Vagina (tissue), 2 donors: Measurements from ENCODE around the gene RGL1. TPM values are rescaled to one million over a fixed set of nuclear protein-coding genes. Genes with fewer than 3 reads are reported as not detected.

Experiments
- DNase-seq, 2 donors: peaks; one replicate each; pipeline ENCODE4 v3.0.0-alpha.2; 2017; ENCODE audit errors: extremely low spot score in 2 of 2
- H3K27ac ChIP-seq: fragments of 200-600 bp; sonication (generic); one replicate; pipeline ENCODE4 v1.5.1; 2019
- H3K27me3 ChIP-seq: fragments of 200-600 bp; sonication (generic); one replicate; pipeline ENCODE4 v1.5.1; 2019
- H3K36me3 ChIP-seq, 2 donors: fragments of 200-600 bp; sonication (generic); one replicate each; pipeline ENCODE4 v1.5.1; 2017 to 2019
- H3K4me1 ChIP-seq: fragments of 200-600 bp; sonication (generic); one replicate; pipeline ENCODE4 v1.5.1; 2019
- H3K4me3 ChIP-seq, 2 donors: fragments of 200-600 bp; sonication (generic); 1 replicate in 1 of 2; 2 replicates in 1 of 2; pipeline ENCODE4 v1.5.1; 2016 to 2019
- H3K9me3 ChIP-seq: fragments of 200-600 bp; sonication (generic); one replicate; pipeline ENCODE4 v1.5.1; 2019
- POLR2A ChIP-seq, 2 donors: fragments of 450-650 bp; IDR thresholded peaks; one replicate each; pipeline ENCODE4 v1.6.1; 2017; ENCODE audit warnings: antibody characterized with exemption in 2 of 2, mild to moderate bottlenecking in 2 of 2, moderate library complexity in 2 of 2
- POLR2AphosphoS5 ChIP-seq, 2 donors: sonication (generic); formaldehyde crosslinking; IDR thresholded peaks; one replicate each; pipeline ENCODE4 v1.9.0; 2017; ENCODE audit warnings: antibody characterized with exemption in 2 of 2, mild to moderate bottlenecking in 2 of 2, low read depth in 1 of 2; ENCODE audit not compliant: insufficient read depth in 1 of 2
- intact Hi-C: fragments of 100-400 bp; cut with DNase I; formaldehyde crosslinking; loops from one replicate; pipeline ENCODE4 v1.15.1; 2023
- total RNA-seq: library from RNA; depleted of rRNA; stranded (reverse); fragments of >200 nt; gene quantifications from one replicate; pipeline ENCODE4 v1.2.3, GENCODE V29; 2016
- TF ChIP-seq, protein P1 (sequence below), 3 experiments: fragments of 450-650 bp in 2 of 3; fragments of 200-600 bp in 1 of 3; sonication (generic) in 1 of 3; IDR thresholded peaks; one replicate each; pipeline ENCODE4 v1.5.1; 2017 to 2019; ENCODE audit warnings: antibody characterized with exemption in 3 of 3, mild to moderate bottlenecking in 2 of 3, moderate library complexity in 2 of 3

RGL1 gene
- total RNA-seq, 1 donor from 2014 or later, result 23.1 TPM

DNA sequence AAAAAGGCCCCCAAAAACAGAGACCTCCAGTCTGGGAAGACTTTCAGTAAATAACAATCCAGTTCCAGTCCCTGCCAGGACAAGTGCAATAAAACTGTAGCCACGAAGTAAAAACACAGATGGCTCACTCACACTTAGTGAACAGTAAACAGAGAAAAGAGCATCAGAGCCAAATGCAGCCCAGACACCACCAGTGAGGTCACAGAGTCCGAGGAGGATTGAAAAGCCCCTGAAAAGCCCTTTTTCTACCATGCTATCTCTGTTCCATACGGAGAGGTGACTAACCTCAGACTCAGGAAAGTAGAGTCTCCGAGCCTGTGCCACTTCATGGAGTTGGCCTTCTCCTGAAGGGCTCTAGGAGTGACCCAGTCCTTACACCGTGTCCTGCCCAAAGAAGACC lies 148.1 kb downstream of the RGL1 start:
- Histone ChIP-seq H3K9me3 (no peaks in the 10 kb centered on the region), H3K27ac (no peak overlapping the region), H3K36me3 (no peaks in the 10 kb centered on the region), H3K4me3 (no peak overlapping the region), H3K27me3 (no peaks in the 10 kb centered on the region), H3K4me1 (peaks cover 11% of the 10 kb centered on the region)
- TF ChIP-seq POLR2AphosphoS5 (IDR thresholded peaks at IDR 0.05; ENCODE audit: insufficient read depth in 1 of 2, low read depth in 1 of 2) (no peak), POLR2A (IDR thresholded peaks at IDR 0.05) (no peak)
- TF ChIP-seq, protein P1, sequence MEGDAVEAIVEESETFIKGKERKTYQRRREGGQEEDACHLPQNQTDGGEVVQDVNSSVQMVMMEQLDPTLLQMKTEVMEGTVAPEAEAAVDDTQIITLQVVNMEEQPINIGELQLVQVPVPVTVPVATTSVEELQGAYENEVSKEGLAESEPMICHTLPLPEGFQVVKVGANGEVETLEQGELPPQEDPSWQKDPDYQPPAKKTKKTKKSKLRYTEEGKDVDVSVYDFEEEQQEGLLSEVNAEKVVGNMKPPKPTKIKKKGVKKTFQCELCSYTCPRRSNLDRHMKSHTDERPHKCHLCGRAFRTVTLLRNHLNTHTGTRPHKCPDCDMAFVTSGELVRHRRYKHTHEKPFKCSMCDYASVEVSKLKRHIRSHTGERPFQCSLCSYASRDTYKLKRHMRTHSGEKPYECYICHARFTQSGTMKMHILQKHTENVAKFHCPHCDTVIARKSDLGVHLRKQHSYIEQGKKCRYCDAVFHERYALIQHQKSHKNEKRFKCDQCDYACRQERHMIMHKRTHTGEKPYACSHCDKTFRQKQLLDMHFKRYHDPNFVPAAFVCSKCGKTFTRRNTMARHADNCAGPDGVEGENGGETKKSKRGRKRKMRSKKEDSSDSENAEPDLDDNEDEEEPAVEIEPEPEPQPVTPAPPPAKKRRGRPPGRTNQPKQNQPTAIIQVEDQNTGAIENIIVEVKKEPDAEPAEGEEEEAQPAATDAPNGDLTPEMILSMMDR (IDR thresholded peaks at IDR 0.05), result no peak
- intact Hi-C loops, result no loop called here
- DNase-seq, result no peak

DNA sequence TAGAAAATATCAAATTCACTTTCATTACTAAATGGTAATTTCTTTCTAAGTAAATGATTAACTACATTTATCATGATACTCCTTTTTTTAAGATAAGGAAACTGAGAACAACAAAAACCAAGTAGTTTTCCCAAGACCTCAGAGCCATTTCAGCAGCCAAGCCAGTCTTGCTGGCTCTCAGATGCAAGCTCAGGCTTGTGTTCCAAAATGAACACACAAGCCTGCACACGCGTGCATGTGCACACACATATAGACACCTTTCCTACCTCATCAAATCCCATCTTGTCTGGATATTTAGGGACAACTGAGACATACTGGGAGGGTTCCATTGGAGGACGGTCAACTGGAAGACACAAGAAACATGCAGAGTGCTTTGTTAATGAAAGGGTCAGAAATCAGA lies 149.6 kb downstream of the RGL1 start:
- H3K36me3 ChIP-seq, result no peaks in the 10 kb centered on the region
- no peaks in the 10 kb centered on the region for H3K27me3 ChIP-seq
- intact Hi-C loops, result no loop called here
- peaks cover 11% of the 10 kb centered on the region for H3K4me1 ChIP-seq
- H3K9me3 ChIP-seq, result no peaks in the 10 kb centered on the region
- H3K4me3 ChIP-seq, result no peak overlapping the region
- TF ChIP-seq, protein P1 (IDR thresholded peaks at IDR 0.05), result no peak
- no peak for TF ChIP-seq POLR2A (IDR thresholded peaks at IDR 0.05)
- no peak for TF ChIP-seq POLR2AphosphoS5 (IDR thresholded peaks at IDR 0.05; ENCODE audit: insufficient read depth in 1 of 2, low read depth in 1 of 2)
- no peak overlapping the region for H3K27ac ChIP-seq
- DNase-seq, result no peak

DNA sequence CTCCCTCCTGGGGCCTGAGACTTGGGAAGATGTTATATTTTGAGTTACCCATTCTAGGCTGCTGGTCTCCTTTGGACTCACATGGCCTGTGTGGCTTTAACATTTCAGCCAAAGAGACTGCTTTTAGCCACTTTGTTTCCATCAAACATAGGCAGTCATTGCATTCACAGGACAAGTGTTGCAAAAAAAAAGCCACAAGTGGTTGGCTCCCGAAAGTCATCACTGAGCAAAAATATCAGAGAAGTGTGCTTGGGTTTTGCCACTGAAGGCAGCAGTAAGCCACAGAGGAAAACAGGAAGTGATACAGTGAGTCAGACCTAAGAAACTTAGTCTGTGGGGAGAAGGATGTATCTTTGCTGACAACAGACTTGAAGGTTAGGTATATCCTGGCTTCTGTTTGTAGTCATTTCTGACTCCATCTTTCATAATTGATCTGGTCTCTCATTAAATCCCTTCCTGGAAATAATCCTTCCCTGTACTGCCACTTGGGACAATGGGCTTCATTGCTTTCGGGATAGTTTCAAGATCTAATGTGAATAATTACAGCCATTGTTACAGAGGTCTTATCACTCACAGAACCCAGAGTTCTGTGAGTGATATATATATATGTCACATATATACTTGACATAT lies 151.8 kb downstream of the RGL1 start:
- peaks cover 11% of the 10 kb centered on the region for H3K4me1 ChIP-seq
- no peaks in the 10 kb centered on the region for H3K27me3 ChIP-seq
- TF ChIP-seq, protein P1 (IDR thresholded peaks at IDR 0.05), result no peak
- TF ChIP-seq POLR2AphosphoS5 (IDR thresholded peaks at IDR 0.05; ENCODE audit: insufficient read depth in 1 of 2, low read depth in 1 of 2), result peak in 1 of 2 donors; percentile 26
- no peaks in the 10 kb centered on the region for H3K36me3 ChIP-seq
- no peak overlapping the region for H3K4me3 ChIP-seq
- no peak for DNase-seq
- peak overlapping the region; percentile 20 for H3K27ac ChIP-seq
- intact Hi-C loops, result no loop called here
- H3K9me3 ChIP-seq, result no peaks in the 10 kb centered on the region

DNA sequence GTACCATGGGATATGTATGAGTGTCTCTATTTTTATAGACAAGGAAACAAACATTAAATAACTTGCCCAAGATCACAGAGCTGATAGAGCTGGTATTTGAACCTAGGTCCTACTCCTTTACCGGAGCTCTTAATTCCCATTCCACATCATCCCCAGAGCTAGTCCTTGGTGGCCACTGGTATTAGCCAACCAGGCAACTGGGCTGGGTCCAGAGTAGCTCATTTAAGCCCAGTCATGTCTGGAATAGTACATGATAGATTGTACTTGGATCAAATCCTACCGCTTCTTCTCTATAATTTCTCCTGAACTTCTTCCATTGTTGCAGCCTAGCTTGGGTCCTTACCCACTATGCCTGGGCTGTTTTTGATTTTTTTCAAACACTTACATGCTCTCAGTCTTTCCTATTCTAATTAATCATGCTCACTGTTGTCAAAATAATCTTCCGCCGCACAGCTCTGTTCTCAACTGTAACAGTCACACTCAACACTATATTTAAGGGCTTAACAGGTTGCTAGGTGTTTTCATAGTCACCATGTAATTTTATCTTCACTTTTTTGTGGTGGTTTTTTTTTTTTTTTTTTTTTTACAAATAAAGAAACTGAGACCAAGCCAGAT lies 152.4 kb downstream of the RGL1 start:
- H3K27me3 ChIP-seq, result no peaks in the 10 kb centered on the region
- peaks cover 9% of the 10 kb centered on the region for H3K4me1 ChIP-seq
- TF ChIP-seq POLR2AphosphoS5 (IDR thresholded peaks at IDR 0.05; ENCODE audit: insufficient read depth in 1 of 2, low read depth in 1 of 2) (no peak), POLR2A (IDR thresholded peaks at IDR 0.05) (no peak)
- TF ChIP-seq, protein P1 (IDR thresholded peaks at IDR 0.05), result no peak
- no peak for DNase-seq
- no peak overlapping the region for H3K27ac ChIP-seq
- intact Hi-C loops, result no loop called here
- H3K36me3 ChIP-seq, result no peaks in the 10 kb centered on the region
- H3K4me3 ChIP-seq, result no peak overlapping the region
- no peaks in the 10 kb centered on the region for H3K9me3 ChIP-seq

DNA sequence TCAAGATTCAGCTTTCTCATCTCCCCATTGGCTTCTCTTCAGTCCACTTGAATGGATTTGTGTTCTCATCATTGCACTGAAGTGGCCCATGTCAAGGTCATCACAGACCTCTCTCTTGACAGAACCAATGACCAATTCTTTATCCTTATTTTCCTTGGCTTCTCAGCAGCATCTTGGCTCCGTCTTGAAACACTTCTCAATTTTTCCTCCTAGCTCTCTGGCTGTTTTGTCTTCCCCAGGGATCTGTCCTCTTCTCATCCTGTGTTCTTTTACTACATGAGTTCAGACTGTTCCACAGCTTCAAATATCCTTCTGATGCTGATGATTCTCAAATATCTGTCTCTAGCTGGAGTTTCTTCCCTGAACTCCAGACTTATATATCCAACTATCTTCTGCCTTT lies 154.0 kb downstream of the RGL1 start:
- no peak for TF ChIP-seq POLR2AphosphoS5 (IDR thresholded peaks at IDR 0.05; ENCODE audit: insufficient read depth in 1 of 2, low read depth in 1 of 2)
- TF ChIP-seq POLR2A (IDR thresholded peaks at IDR 0.05), result no peak
- TF ChIP-seq, protein P1 (IDR thresholded peaks at IDR 0.05), result no peak
- no peaks in the 10 kb centered on the region for H3K36me3 ChIP-seq
- no peaks in the 10 kb centered on the region for H3K27me3 ChIP-seq
- peak overlapping the region; percentile 17 for H3K27ac ChIP-seq
- H3K4me1 ChIP-seq, result no peaks in the 10 kb centered on the region
- H3K4me3 ChIP-seq, result no peak overlapping the region
- no peak for DNase-seq
- no peaks in the 10 kb centered on the region for H3K9me3 ChIP-seq
- intact Hi-C loops, result no loop called here
